H9 (cell line): ENCODE data around the gene RABGAP1L. TPM values are rescaled to one million over a fixed set of nuclear protein-coding genes. Genes with fewer than 3 reads are reported as not detected.
"Not testable (repeated sequence)": the region's sequence is repeated elsewhere in the genome, so short reads cannot be mapped to it uniquely, and the experiment has no call there.

ENCODE experiments used
- DNase-seq: peaks from one replicate; pipeline ENCODE4 v3.0.0-alpha.2; 2017
- H2AFZ ChIP-seq: one replicate; pipeline ENCODE4 v1.6.1; 2013; ENCODE audit warnings: mild to moderate bottlenecking, low read length, control low read depth, moderate library complexity
- H2AK5ac ChIP-seq: 2 replicates; pipeline ENCODE4 v1.6.1; 2013; ENCODE audit warnings: low read length, control low read depth, mixed read lengths; ENCODE audit not compliant: insufficient read length
- H2BK120ac ChIP-seq: one replicate; pipeline ENCODE4 v1.6.1; 2013; ENCODE audit warnings: low read depth, mild to moderate bottlenecking, low read length, control low read depth, inconsistent platforms; ENCODE audit not compliant: poor library complexity, severe bottlenecking
- H2BK12ac ChIP-seq: 2 replicates; pipeline ENCODE4 v1.6.1; 2013; ENCODE audit warnings: low read length, control low read depth, mixed read lengths, low read depth; ENCODE audit not compliant: insufficient read length
- H2BK15ac ChIP-seq: 2 replicates; pipeline ENCODE4 v1.6.1; 2013; ENCODE audit warnings: low read depth, low read length, control low read depth
- H2BK20ac ChIP-seq: one replicate; pipeline ENCODE4 v1.6.1; 2013; ENCODE audit warnings: low read depth, mild to moderate bottlenecking, low read length, control low read depth, inconsistent platforms; ENCODE audit not compliant: poor library complexity, severe bottlenecking
- H2BK5ac ChIP-seq: 2 replicates; pipeline ENCODE4 v1.6.1; 2013; ENCODE audit warnings: low read length, control low read depth, mixed read lengths; ENCODE audit not compliant: insufficient read length
- H3K14ac ChIP-seq: 2 replicates; pipeline ENCODE4 v1.6.1; 2013; ENCODE audit warnings: low read length, control low read depth; ENCODE audit not compliant: insufficient read depth
- H3K18ac ChIP-seq: 2 replicates; pipeline ENCODE4 v1.6.1; 2013; ENCODE audit warnings: low read depth, mild to moderate bottlenecking, mixed read lengths, low read length, control low read depth; ENCODE audit not compliant: insufficient read length
- H3K23ac ChIP-seq: 2 replicates; pipeline ENCODE4 v1.6.1; 2013; ENCODE audit warnings: low read length, control low read depth, mixed read lengths, low read depth; ENCODE audit not compliant: insufficient read length
- H3K23me2 ChIP-seq: 2 replicates; pipeline ENCODE4 v1.6.1; 2013; ENCODE audit warnings: low read depth, mild to moderate bottlenecking, mixed read lengths, low read length, control low read depth; ENCODE audit not compliant: insufficient read length, poor library complexity, severe bottlenecking
- H3K27ac ChIP-seq: 2 replicates; pipeline ENCODE4 v1.5.1; 2013; ENCODE audit warnings: low read length, control low read depth, mixed read lengths, low read depth; ENCODE audit not compliant: insufficient read length
- H3K27me3 ChIP-seq: 2 replicates; pipeline ENCODE4 v1.6.1; 2013; ENCODE audit warnings: low read length, control low read depth, inconsistent platforms; ENCODE audit not compliant: insufficient read depth
- H3K4ac ChIP-seq: 2 replicates; pipeline ENCODE4 v1.6.1; 2013; ENCODE audit warnings: low read depth, mild to moderate bottlenecking, control low read depth, inconsistent platforms, low read length, moderate library complexity
- H3K4me1 ChIP-seq: 2 replicates; pipeline ENCODE4 v1.6.1; 2013; ENCODE audit warnings: low read length, control low read depth, inconsistent platforms; ENCODE audit not compliant: insufficient read depth
- H3K4me2 ChIP-seq: 2 replicates; pipeline ENCODE4 v1.6.1; 2013; ENCODE audit warnings: low read length, control low read depth, mixed read lengths; ENCODE audit not compliant: insufficient read length, insufficient read depth
- H3K56ac ChIP-seq: 2 replicates; pipeline ENCODE4 v1.6.1; 2013; ENCODE audit warnings: low read depth, mild to moderate bottlenecking, mixed read lengths, low read length, control low read depth; ENCODE audit not compliant: insufficient read length
- H3K79me1 ChIP-seq: 2 replicates; pipeline ENCODE4 v1.6.1; 2013; ENCODE audit warnings: low read depth, mild to moderate bottlenecking, moderate library complexity, low read length, control low read depth, inconsistent platforms; ENCODE audit not compliant: insufficient read depth, poor library complexity, severe bottlenecking
- H3K79me2 ChIP-seq: 2 replicates; pipeline ENCODE4 v1.6.1; 2013; ENCODE audit warnings: low read length, control low read depth, inconsistent platforms; ENCODE audit not compliant: insufficient read depth
- H3K9ac ChIP-seq: 2 replicates; pipeline ENCODE4 v1.6.1; 2013; ENCODE audit warnings: low read length, control low read depth, mixed read lengths; ENCODE audit not compliant: insufficient read length; ENCODE audit errors: extremely low read depth
- H3K9me3 ChIP-seq: one replicate; pipeline ENCODE4 v1.6.1; 2013; ENCODE audit warnings: low read depth, low read length, inconsistent platforms; ENCODE audit not compliant: control insufficient read depth
- H3T11ph ChIP-seq: one replicate; pipeline ENCODE4 v1.6.1; 2013; ENCODE audit warnings: mild to moderate bottlenecking, low read length, control low read depth, inconsistent platforms
- H4K20me1 ChIP-seq: one replicate; pipeline ENCODE4 v1.6.1; 2013; ENCODE audit not compliant: control insufficient read depth, insufficient read length, insufficient read depth
- H4K5ac ChIP-seq: 2 replicates; pipeline ENCODE4 v1.6.1; 2013; ENCODE audit warnings: low read depth, mild to moderate bottlenecking, mixed read lengths, low read length, control low read depth; ENCODE audit not compliant: insufficient read length
- H4K8ac ChIP-seq: replicated peaks from 2 replicates; pipeline ENCODE4 v1.6.1; 2013; ENCODE audit warnings: low read length, control low read depth, mixed read lengths, low read depth; ENCODE audit not compliant: insufficient read length
- H4K91ac ChIP-seq: 2 replicates; pipeline ENCODE4 v1.6.1; 2013; ENCODE audit warnings: low read depth, mild to moderate bottlenecking, moderate library complexity, mixed read lengths, low read length, control low read depth; ENCODE audit not compliant: insufficient read length
- H3K27ac Mint-ChIP-seq, 3 experiments: 2 replicates in 2 of 3; 3 replicates in 1 of 3; pipeline ENCODE4 v1.8.0; 2020 to 2021; ENCODE audit warnings: mixed read lengths in 3 of 3, mild to moderate bottlenecking in 1 of 3, moderate library complexity in 1 of 3
- H3K27me3 Mint-ChIP-seq: 2 replicates; pipeline ENCODE4 v1.8.0; 2021; ENCODE audit warnings: low read depth, mild to moderate bottlenecking, moderate library complexity, mixed read lengths
- H3K36me3 Mint-ChIP-seq, 3 experiments: 2 replicates in 2 of 3; 3 replicates in 1 of 3; pipeline ENCODE4 v1.8.0; 2020 to 2021; ENCODE audit warnings: low read depth in 3 of 3, mixed read lengths in 3 of 3; ENCODE audit not compliant: insufficient read depth in 1 of 3
- H3K4me1 Mint-ChIP-seq, 2 experiments: 2 replicates each; pipeline ENCODE4 v1.8.0; 2020; ENCODE audit warnings: mixed read lengths in 2 of 2
- H3K4me3 Mint-ChIP-seq, 2 experiments: 2 replicates in 1 of 2; 3 replicates in 1 of 2; pipeline ENCODE4 v1.8.0; 2020 to 2021; ENCODE audit warnings: mild to moderate bottlenecking in 2 of 2, mixed read lengths in 2 of 2, moderate library complexity in 1 of 2
- H3K9me3 Mint-ChIP-seq, 2 experiments: 2 replicates in 1 of 2; 3 replicates in 1 of 2; pipeline ENCODE4 v1.8.0; 2020; ENCODE audit warnings: mild to moderate bottlenecking in 2 of 2, mixed read lengths in 2 of 2, moderate library complexity in 1 of 2
- CTCF ChIP-seq: fragments of 200-600 bp; sonication (generic); conservative IDR thresholded peaks from 3 replicates; pipeline ENCODE4 v1.8.0; 2021; ENCODE audit warnings: antibody characterized with exemption, mild to moderate bottlenecking
- WGBS: extraction: QIAGEN DNeasy Blood & Tissue Kit; methylation state at CpG from one replicate; pipeline ENCODE4 v1.1.7; 2013; ENCODE audit warnings: missing lambda C conversion rate, low lambda C conversion rate, mixed read lengths; ENCODE audit not compliant: insufficient read length; ENCODE audit errors: extremely low coverage; 5-methylcytosine and 5-hydroxymethylcytosine counted together
- total RNA-seq: library from RNA; stranded (reverse); gene quantifications from 2 replicates; pipeline ENCODE4 v1.2.1, GENCODE V29; 2021

RABGAP1L gene
- total RNA-seq, 1 experiment from 2014 or later, result 147 TPM

DNA sequence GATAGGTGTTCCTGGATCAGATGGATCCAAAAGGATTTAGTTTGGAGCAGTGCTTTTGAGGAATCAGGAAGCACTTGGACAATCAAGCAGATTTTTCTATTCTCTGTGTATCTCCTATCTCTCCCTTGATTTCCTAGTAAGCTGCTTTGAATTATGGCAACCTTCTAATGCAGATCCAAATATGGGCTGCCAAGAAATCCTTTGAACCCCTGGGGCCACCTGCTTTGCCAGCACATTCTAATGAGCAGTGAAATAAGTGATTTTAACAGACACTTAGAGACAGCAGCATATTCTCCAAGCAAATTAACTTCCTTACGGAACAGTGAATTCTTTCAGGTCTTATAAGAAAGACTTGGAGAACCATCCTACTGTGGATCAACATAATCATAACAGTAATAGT is 483.9 kb downstream of the RABGAP1L start:
- Histone ChIP-seq H4K8ac (no peak overlapping the region), H4K91ac (no peak overlapping the region), H3K9ac (no peak overlapping the region), H3T11ph (no peak overlapping the region), H3K4ac (no peak overlapping the region), H3K4me2 (no peak overlapping the region), H3K23me2 (no peaks in the 10 kb centered on the region), H3K27me3 (no peaks in the 10 kb centered on the region), H3K14ac (no peak overlapping the region), H2BK20ac (no peak overlapping the region), H2BK12ac (no peak overlapping the region), H3K27ac (no peak overlapping the region), H3K9me3 (no peaks in the 10 kb centered on the region), H2AK5ac (no peak overlapping the region), H2BK15ac (no peak overlapping the region), H2AFZ (no peak overlapping the region), H3K23ac (no peak overlapping the region), H3K56ac (no peak overlapping the region), H4K20me1 (no peaks in the 10 kb centered on the region), H3K18ac (no peak overlapping the region), H2BK120ac (no peak overlapping the region), H3K79me1 (no peaks in the 10 kb centered on the region), H3K4me1 (no peaks in the 10 kb centered on the region), H3K79me2 (no peaks in the 10 kb centered on the region), H4K5ac (no peak overlapping the region), H2BK5ac (no peak overlapping the region)
- H3K4me3 Mint-ChIP-seq, result no peak overlapping the region
- WGBS, result no CpG with 5 or more reads among the region's 1 CpG
- no peaks in the 10 kb centered on the region for H3K27me3 Mint-ChIP-seq
- TF ChIP-seq CTCF, result no peak
- no peaks in the 10 kb centered on the region for H3K4me1 Mint-ChIP-seq
- no peak for DNase-seq
- H3K9me3 Mint-ChIP-seq, result no peaks in the 10 kb centered on the region
- H3K36me3 Mint-ChIP-seq, result no peaks in the 10 kb centered on the region
- H3K27ac Mint-ChIP-seq, result no peak overlapping the region

DNA sequence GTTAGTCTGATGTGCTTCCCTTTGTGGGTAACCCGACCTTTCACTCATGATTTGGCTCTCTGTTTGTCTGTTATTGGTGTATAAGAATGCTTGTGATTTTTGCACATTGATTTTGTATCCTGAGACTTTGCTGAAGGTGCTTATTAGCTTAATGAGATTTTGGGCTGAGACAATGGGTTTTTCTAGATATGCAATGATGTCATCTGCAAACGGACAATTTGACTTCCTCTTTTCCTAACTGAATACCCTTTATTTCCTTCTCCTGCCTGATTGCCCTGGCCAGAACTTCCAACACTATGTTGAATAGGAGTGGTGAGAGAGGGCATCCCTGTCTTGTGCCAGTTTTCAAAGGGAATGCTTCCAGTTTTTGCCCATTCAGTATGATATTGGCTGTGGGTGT is 490.3 kb downstream of the RABGAP1L start:
- H3K4me2 ChIP-seq, H2AFZ ChIP-seq, H3K4ac ChIP-seq, H3K27ac ChIP-seq, H4K91ac ChIP-seq, H3K79me1 ChIP-seq, H3K79me2 ChIP-seq, H2AK5ac ChIP-seq, H3K56ac ChIP-seq, H2BK5ac ChIP-seq, H3K9me3 ChIP-seq, H4K5ac ChIP-seq, H3T11ph ChIP-seq, H3K18ac ChIP-seq, H3K23ac ChIP-seq, DNase-seq, H3K9ac ChIP-seq, H3K27me3 Mint-ChIP-seq, H2BK12ac ChIP-seq, H3K27ac Mint-ChIP-seq, H3K4me1 ChIP-seq, H3K14ac ChIP-seq, H4K8ac ChIP-seq, H2BK15ac ChIP-seq, H3K23me2 ChIP-seq, H2BK120ac ChIP-seq, H4K20me1 ChIP-seq, H2BK20ac ChIP-seq, H3K9me3 Mint-ChIP-seq, H3K27me3 ChIP-seq, H3K4me3 Mint-ChIP-seq: not testable (repeated sequence)
- no CpG with 5 or more reads among the region's 2 CpGs for WGBS
- Mint-ChIP-seq H3K4me1 (peaks cover 11 to 20% of the 10 kb centered on the region in 2 experiments), H3K36me3 (peaks cover 0 to 10% (median 2%) of the 10 kb centered on the region in 3 experiments; a peak in 2 of 7 replicates)
